ENCODE data around the gene PACS2. TPM values are rescaled to one million over a fixed set of nuclear protein-coding genes. Genes with fewer than 3 reads are reported as not detected.
A peak's percentile ranks its signal among the peaks of the same experiment; 100 is the strongest.

Gene PACS2
- total RNA-seq, 1 experiment from 2014 or later: 72.5 TPM

GRCh38 chr14:105324080-105324778 lies 9.7 kb downstream of the PACS2 start:
- Histone ChIP-seq H3T11ph (ENCODE audit: low read length) (no peak overlapping the region), H3K9ac (ENCODE audit: extremely low read depth, insufficient read length, low read length) (no peak overlapping the region), H3K23me2 (ENCODE audit: insufficient read length, low read depth, low read length, poor library complexity, severe bottlenecking) (no peaks in the 10 kb centered on the region), H4K5ac (ENCODE audit: insufficient read length, low read depth, low read length) (no peak overlapping the region), H3K27me3 (ENCODE audit: insufficient read depth, low read length) (no peaks in the 10 kb centered on the region), H2AFZ (ENCODE audit: low read length) (no peak overlapping the region), H2BK15ac (ENCODE audit: low read depth, low read length) (no peak overlapping the region), H3K79me2 (ENCODE audit: insufficient read depth, low read length) (peaks cover 19% of the 10 kb centered on the region; the same call in 1 of the 2 replicates), H4K91ac (ENCODE audit: insufficient read length, low read depth, low read length) (peak overlapping the region; percentile 56), H2BK20ac (ENCODE audit: low read depth, low read length, poor library complexity, severe bottlenecking) (no peak overlapping the region), H3K79me1 (ENCODE audit: insufficient read depth, low read depth, low read length, poor library complexity, severe bottlenecking) (peaks cover 14% of the 10 kb centered on the region), H2BK120ac (ENCODE audit: low read depth, low read length, poor library complexity, severe bottlenecking) (no peak overlapping the region), H3K18ac (ENCODE audit: insufficient read length, low read depth, low read length) (no peak overlapping the region), H3K4ac (ENCODE audit: low read depth, low read length) (no peak overlapping the region), H3K14ac (ENCODE audit: insufficient read depth, low read length) (peak overlapping the region; percentile 12; the same call in 1 of the 2 replicates), H3K9me3 (ENCODE audit: control insufficient read depth, low read depth, low read length) (no peaks in the 10 kb centered on the region), H2AK5ac (ENCODE audit: insufficient read length, low read length) (no peak overlapping the region), H3K4me1 (ENCODE audit: insufficient read depth, low read length) (peaks cover 9% of the 10 kb centered on the region; the same call in 1 of the 2 replicates), H2BK12ac (ENCODE audit: insufficient read length, low read depth, low read length) (no peak overlapping the region), H3K23ac (ENCODE audit: insufficient read length, low read depth, low read length) (no peak overlapping the region), H3K4me2 (ENCODE audit: insufficient read depth, insufficient read length, low read length) (no peak overlapping the region), H3K56ac (ENCODE audit: insufficient read length, low read depth, low read length) (no peak overlapping the region), H2BK5ac (ENCODE audit: insufficient read length, low read length) (no peak overlapping the region), H3K27ac (ENCODE audit: insufficient read length, low read depth, low read length) (no peak overlapping the region), H4K8ac (replicated peaks; ENCODE audit: insufficient read length, low read depth, low read length) (no peak overlapping the region), H4K20me1 (ENCODE audit: control insufficient read depth, insufficient read depth, insufficient read length) (no peaks in the 10 kb centered on the region)
- Mint-ChIP-seq H3K27ac (peak overlapping the region; percentile 8 to 95 (median 77); a peak in 3 of 7 replicates), H3K4me3 (no peak overlapping the region), H3K27me3 (ENCODE audit: low read depth) (no peaks in the 10 kb centered on the region), H3K36me3 (ENCODE audit: insufficient read depth in 1 of 3, low read depth in 3 of 3) (peaks cover 0 to 9% (median 2%) of the 10 kb centered on the region in 3 experiments; a peak in 5 of 7 replicates), H3K4me1 (peaks cover 48 to 61% of the 10 kb centered on the region in 2 experiments), H3K9me3 (peaks cover 0 to 2% of the 10 kb centered on the region in 2 experiments; a peak in 1 of 5 replicates)
- no CpG with 5 or more reads among the region's 30 CpGs for WGBS (ENCODE audit: extremely low coverage, insufficient read length, low lambda C conversion rate)
- TF ChIP-seq CTCF (conservative IDR thresholded peaks at IDR 0.05): no peak
- DNase-seq: no peak
